Omental fat pad (tissue), 4 donors: ENCODE measurements around the gene ABR. TPM values are rescaled to one million over a fixed set of nuclear protein-coding genes. Genes with fewer than 3 reads are reported as not detected.
A peak's percentile ranks its signal among the peaks of the same experiment; 100 is the strongest.
"Not testable (repeated sequence)": the region's sequence is repeated elsewhere in the genome, so short reads cannot be mapped to it uniquely, and the experiment has no call there.

Experiments used
- ATAC-seq: fragments of 150-250 bp; one replicate; pipeline ENCODE4 v1.9.1; 2016; ENCODE audit warnings: mild to moderate bottlenecking, moderate library complexity; ENCODE audit not compliant: low FRiP score
- DNase-seq: peaks from one replicate; pipeline ENCODE4 v3.0.0-alpha.2; 2019; ENCODE audit warnings: low spot score
- CTCF ChIP-seq, 3 donors: fragments of 450-650 bp; IDR thresholded peaks; one replicate each; pipeline ENCODE4 v1.5.1; 2016 to 2017; ENCODE audit warnings: antibody characterized with exemption in 3 of 3, mild to moderate bottlenecking in 3 of 3, moderate library complexity in 2 of 3
- total RNA-seq, 4 donors: library from RNA; depleted of rRNA; stranded (reverse); fragments of >200 nt; gene quantifications; one replicate each; pipeline ENCODE4 v1.1.0, GENCODE V29; 2016

The ABR gene
- total RNA-seq, 4 donors from 2014 or later: 51.1 to 92.1 (median 75.8) TPM

GRCh38 chr17:1107777-1108477, 71.9 kb downstream of the ABR start:
- no peak for ATAC-seq
- DNase-seq: no peak
- TF ChIP-seq CTCF (IDR thresholded peaks at IDR 0.05): no peak

DNA sequence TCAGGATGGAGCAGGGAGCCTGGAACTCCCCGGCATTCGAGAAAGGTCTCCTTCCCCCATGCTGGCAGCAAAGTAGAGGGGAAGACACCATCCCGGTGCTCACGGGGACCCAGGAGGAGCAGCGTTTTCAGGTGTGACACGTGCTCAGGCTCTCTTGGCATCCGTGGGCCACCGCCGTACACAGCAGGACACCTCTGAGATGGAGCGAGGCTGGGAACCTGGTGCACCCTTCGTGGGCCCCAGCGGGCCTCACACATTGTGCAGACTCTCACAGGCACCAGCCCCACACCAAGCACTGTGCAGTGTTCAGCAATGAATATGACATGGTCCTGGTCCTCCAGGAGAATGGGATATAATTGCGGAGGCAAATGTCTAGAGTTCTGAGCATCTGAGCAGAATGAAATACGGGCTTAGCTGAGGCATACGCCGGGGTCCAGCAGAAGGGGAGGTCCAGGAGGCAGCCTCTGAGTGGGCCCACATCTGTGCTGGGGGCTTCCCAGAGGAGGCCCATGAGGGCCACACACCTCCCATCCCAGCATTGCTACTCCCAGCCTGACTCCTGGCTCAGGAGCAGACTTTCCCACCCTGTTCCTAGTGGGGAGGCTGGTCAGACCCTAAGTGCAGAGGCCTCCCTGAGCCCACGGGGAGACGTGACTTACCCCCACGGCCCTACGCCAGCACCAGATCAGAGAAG, 72.6 kb downstream of the ABR start:
- no peak for TF ChIP-seq CTCF (IDR thresholded peaks at IDR 0.05)
- DNase-seq (no peak), ATAC-seq (no peak)

DNA sequence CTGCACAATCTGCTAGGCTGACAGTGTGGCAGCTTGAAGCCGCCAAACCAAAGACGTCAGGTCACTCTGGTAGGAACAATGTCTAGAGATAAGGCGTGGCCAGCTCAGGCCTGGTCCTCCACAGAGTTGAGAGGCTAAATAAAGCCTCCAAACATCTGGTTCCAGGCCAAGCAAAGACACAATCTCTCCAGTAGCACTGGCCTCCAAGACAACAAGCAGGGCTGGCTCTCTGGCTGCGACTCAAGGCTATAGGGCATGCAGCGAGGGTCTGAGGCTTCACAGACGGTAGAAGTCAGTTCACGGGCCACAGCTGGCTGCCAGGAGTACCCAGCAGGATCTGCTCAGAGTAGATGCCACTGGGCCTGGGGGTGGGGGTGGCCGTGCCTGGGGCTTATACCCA, 75.6 kb downstream of the ABR start:
- no peak for TF ChIP-seq CTCF (IDR thresholded peaks at IDR 0.05)
- ATAC-seq (no peak), DNase-seq (no peak)

DNA sequence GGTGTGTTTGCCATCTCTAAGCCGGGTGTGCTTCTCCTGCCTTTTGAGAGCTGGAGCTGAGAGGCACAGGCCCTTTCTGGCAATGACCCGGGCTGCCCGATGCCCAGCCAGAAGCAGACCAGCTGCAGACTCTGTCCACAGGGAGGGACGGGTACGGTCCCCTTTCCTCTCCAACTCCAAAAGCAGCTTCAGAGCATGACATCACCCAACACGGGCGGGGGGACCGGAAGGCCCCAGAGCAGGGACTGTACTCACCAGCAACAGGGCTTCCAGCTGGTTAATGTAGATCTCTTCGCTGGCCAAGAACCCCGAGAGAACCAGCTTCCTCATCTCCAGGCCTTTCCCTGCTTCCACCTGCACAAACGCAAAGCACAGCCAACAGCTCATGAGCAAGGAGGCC, 79.4 kb downstream of the ABR start:
- ATAC-seq (no peak), DNase-seq (no peak)
- no peak for TF ChIP-seq CTCF (IDR thresholded peaks at IDR 0.05)

- no peak for TF ChIP-seq CTCF (IDR thresholded peaks at IDR 0.05)
- DNase-seq (no peak), ATAC-seq (no peak)
Measured at GRCh38 chr17:1099242-1099641, 80.5 kb downstream of the ABR start.

DNA sequence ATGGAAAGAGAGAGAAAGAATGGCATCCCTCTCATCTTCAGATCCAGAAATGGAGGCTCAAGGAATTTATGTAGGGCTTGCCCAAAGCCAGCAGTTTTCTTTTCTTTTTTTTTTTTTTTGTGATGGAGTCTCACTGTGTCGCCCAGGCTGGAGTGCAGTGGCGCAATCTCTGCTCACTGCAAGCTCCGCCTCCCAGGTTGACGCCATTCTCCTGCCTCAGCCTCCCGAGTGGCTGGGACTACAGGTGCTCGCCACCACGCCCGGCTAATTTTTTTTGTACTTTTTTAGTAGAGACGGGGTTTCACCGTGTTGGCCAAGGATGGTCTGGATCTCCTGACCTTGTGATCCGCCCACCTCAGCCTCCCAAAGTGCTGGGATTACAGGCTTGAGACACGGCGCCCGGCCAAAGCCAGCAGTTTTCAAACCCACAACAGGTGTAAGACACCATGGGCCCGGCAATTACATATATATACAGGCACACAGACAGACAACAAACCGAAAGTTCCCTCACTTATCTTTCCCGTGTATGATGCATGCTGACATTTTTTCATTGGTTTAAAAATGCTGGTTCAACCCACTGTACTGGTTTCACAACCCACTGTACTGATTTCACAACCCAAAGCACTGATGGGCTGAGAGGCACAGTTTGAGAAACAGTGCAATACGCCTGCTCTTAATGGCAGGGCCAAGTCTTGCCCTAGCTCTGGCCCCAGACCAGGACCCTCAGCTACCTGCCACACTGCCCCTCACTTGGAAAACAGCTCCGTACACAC, 81.6 kb downstream of the ABR start:
- DNase-seq: not testable (repeated sequence)
- peak; percentile 74 for ATAC-seq

- ATAC-seq (no peak), DNase-seq (no peak)
- TF ChIP-seq CTCF (IDR thresholded peaks at IDR 0.05): no peak
Measured at GRCh38 chr17:1096215-1096614, 83.6 kb downstream of the ABR start.
